GM23338 (cell line): Measurements from ENCODE around the gene STK38. TPM values are rescaled to one million over a fixed set of nuclear protein-coding genes. Genes with fewer than 3 reads are reported as not detected.

Experiments used
- ATAC-seq: fragments of 200-7000 bp; cut with Tn5 transposase; 3 replicates; pipeline ENCODE4 v1.9.1; 2020
- DNase-seq: peaks from one replicate; pipeline ENCODE4 v3.0.0-alpha.2; 2015; ENCODE audit warnings: low spot score
- H2AFZ ChIP-seq: fragments of 200-600 bp; sonication (generic); 2 replicates; pipeline ENCODE4 v1.8.0; 2016; ENCODE audit warnings: antibody characterized with exemption, mild to moderate bottlenecking, moderate library complexity
- H3F3A ChIP-seq: fragments of 200-600 bp; sonication (generic); replicated peaks from 2 replicates; pipeline ENCODE4 v1.8.0; 2017; ENCODE audit warnings: antibody characterized with exemption, mixed run types, low read depth
- H3K27ac ChIP-seq: fragments of 200-600 bp; sonication (generic); 2 replicates; pipeline ENCODE4 v1.6.1; 2016; ENCODE audit warnings: low read depth
- H3K27me3 ChIP-seq: fragments of 200-600 bp; sonication (generic); 2 replicates; pipeline ENCODE4 v1.8.0; 2016; ENCODE audit warnings: mild to moderate bottlenecking, mixed run types, moderate library complexity; ENCODE audit not compliant: insufficient read depth
- H3K36me3 ChIP-seq: fragments of 200-600 bp; sonication (generic); 2 replicates; pipeline ENCODE4 v1.8.0; 2016; ENCODE audit warnings: mild to moderate bottlenecking; ENCODE audit not compliant: insufficient read depth
- H3K4me1 ChIP-seq: fragments of 200-600 bp; sonication (generic); 2 replicates; pipeline ENCODE4 v1.8.0; 2016; ENCODE audit warnings: mild to moderate bottlenecking, moderate library complexity; ENCODE audit not compliant: insufficient read depth
- H3K4me2 ChIP-seq: fragments of 200-600 bp; sonication (generic); 2 replicates; pipeline ENCODE4 v1.7.1; 2017; ENCODE audit warnings: mixed run types
- H3K4me3 ChIP-seq: fragments of 200-600 bp; sonication (generic); 2 replicates; pipeline ENCODE4 v1.6.1; 2016; ENCODE audit warnings: mixed run types
- H3K79me2 ChIP-seq: fragments of 200-600 bp; sonication (generic); replicated peaks from 2 replicates; pipeline ENCODE4 v1.8.0; 2017; ENCODE audit warnings: mild to moderate bottlenecking; ENCODE audit not compliant: insufficient read depth
- H3K9me2 ChIP-seq: fragments of 200-600 bp; sonication (generic); 2 replicates; pipeline ENCODE4 v1.8.0; 2017; ENCODE audit not compliant: insufficient read depth
- H4K20me1 ChIP-seq: fragments of 200-600 bp; sonication (generic); replicated peaks from 2 replicates; pipeline ENCODE4 v1.8.0; 2017; ENCODE audit warnings: mild to moderate bottlenecking; ENCODE audit not compliant: insufficient read depth
- H3K27ac Mint-ChIP-seq: 2 replicates; pipeline ENCODE4 v1.8.0; 2020; ENCODE audit warnings: inconsistent platforms, mild to moderate bottlenecking, moderate library complexity, mixed read lengths
- H3K27me3 Mint-ChIP-seq: 3 replicates; pipeline ENCODE4 v1.8.0; 2022; ENCODE audit warnings: low read depth, mild to moderate bottlenecking, moderate library complexity, mixed read lengths, inconsistent platforms; ENCODE audit not compliant: insufficient read depth, poor library complexity
- H3K36me3 Mint-ChIP-seq: 3 replicates; pipeline ENCODE4 v1.8.0; 2021; ENCODE audit warnings: low read depth, mild to moderate bottlenecking, inconsistent platforms, moderate library complexity, mixed read lengths
- H3K4me1 Mint-ChIP-seq: 3 replicates; pipeline ENCODE4 v1.8.0; 2020; ENCODE audit warnings: mild to moderate bottlenecking, inconsistent platforms, mixed read lengths
- H3K4me3 Mint-ChIP-seq: 3 replicates; pipeline ENCODE4 v1.8.0; 2021; ENCODE audit warnings: moderate library complexity, mild to moderate bottlenecking, inconsistent platforms, mixed read lengths
- H3K9me3 Mint-ChIP-seq: 3 replicates; pipeline ENCODE4 v1.8.0; 2020; ENCODE audit warnings: moderate library complexity, mild to moderate bottlenecking, inconsistent platforms, mixed read lengths
- CREB1 ChIP-seq: fragments of 250-450 bp; sonication (Bioruptor Pico); IDR thresholded peaks from 2 replicates; pipeline ENCODE4 v1.5.0; 2020; ENCODE audit warnings: low read depth, mild to moderate bottlenecking, moderate library complexity
- EZH2 ChIP-seq: fragments of 200-600 bp; sonication (generic); IDR thresholded peaks from one replicate; pipeline ENCODE4 v1.8.0; 2017; ENCODE audit warnings: antibody characterized with exemption, mild to moderate bottlenecking, low read depth; ENCODE audit not compliant: unreplicated experiment
- EZH2phosphoT487 ChIP-seq: fragments of 200-600 bp; sonication (generic); IDR thresholded peaks from one replicate; pipeline ENCODE4 v1.8.1; 2018; ENCODE audit warnings: antibody characterized with exemption; ENCODE audit not compliant: unreplicated experiment
- JUNB ChIP-seq: IDR thresholded peaks from one replicate; pipeline ENCODE4 v1.6.1; 2016; ENCODE audit warnings: antibody characterized with exemption; ENCODE audit not compliant: unreplicated experiment
- NANOG ChIP-seq: IDR thresholded peaks from 2 replicates; pipeline ENCODE4 v1.6.1; 2016; ENCODE audit warnings: antibody characterized with exemption, borderline replicate concordance
- POLR2AphosphoS5 ChIP-seq: IDR thresholded peaks from 2 replicates; pipeline ENCODE4 v1.6.1; 2016; ENCODE audit warnings: antibody characterized with exemption, low read depth
- STAT1 ChIP-seq: IDR thresholded peaks from one replicate; pipeline ENCODE4 v1.6.1; 2016; ENCODE audit warnings: antibody characterized with exemption; ENCODE audit not compliant: unreplicated experiment
- ZNF114 ChIP-seq: fragments of 250-450 bp; sonication (Bioruptor Pico); IDR thresholded peaks from 2 replicates; pipeline ENCODE4 v1.5.0; 2020; ENCODE audit warnings: mild to moderate bottlenecking, moderate library complexity
- ZNF331 ChIP-seq: fragments of 250-450 bp; sonication (Bioruptor Pico); IDR thresholded peaks from 2 replicates; pipeline ENCODE4 v1.5.0; 2020; ENCODE audit warnings: low read depth, mild to moderate bottlenecking, moderate library complexity
- polyA plus RNA-seq: library from polyadenylated mRNA; unstranded; fragments of >200 nt; fragmentation: Nextera tagmentation; extraction: Ambion mirVana; gene quantifications from 2 replicates; pipeline ENCODE4 v1.2.1, GENCODE V29; 2016
- total RNA-seq: library from RNA; depleted of rRNA; stranded (reverse); fragments of >200 nt; shearing (Covaris generic); gene quantifications from 2 replicates; pipeline ENCODE4 v1.2.3, GENCODE V29; 2014
- TF ChIP-seq, protein P1 (sequence below): fragments of 250-450 bp; sonication (Bioruptor Pico); IDR thresholded peaks from 2 replicates; pipeline ENCODE4 v1.5.0; 2020; ENCODE audit warnings: mild to moderate bottlenecking, moderate library complexity
- TF ChIP-seq, protein P2 (sequence below), 2 experiments: fragments of 200-600 bp in 1 of 2; sonication (generic) in 1 of 2; conservative IDR thresholded peaks; 2 replicates each; pipeline versions ENCODE4 v1.5.1 to v1.6.1; 2016 to 2017; ENCODE audit warnings: antibody characterized with exemption in 2 of 2, low read depth in 2 of 2, mild to moderate bottlenecking in 2 of 2, moderate library complexity in 1 of 2
- TF ChIP-seq, protein P3 (sequence below): IDR thresholded peaks from 2 replicates; pipeline ENCODE4 v1.6.1; 2016; ENCODE audit warnings: antibody characterized with exemption
- TF ChIP-seq, protein P4 (sequence below): IDR thresholded peaks from one replicate; pipeline ENCODE4 v1.6.1; 2018; ENCODE audit warnings: antibody characterized with exemption; ENCODE audit not compliant: unreplicated experiment

STK38 gene
- total and polyA plus RNA-seq, 2 experiments from 2014 or later: 10.8 to 17.4 TPM

DNA sequence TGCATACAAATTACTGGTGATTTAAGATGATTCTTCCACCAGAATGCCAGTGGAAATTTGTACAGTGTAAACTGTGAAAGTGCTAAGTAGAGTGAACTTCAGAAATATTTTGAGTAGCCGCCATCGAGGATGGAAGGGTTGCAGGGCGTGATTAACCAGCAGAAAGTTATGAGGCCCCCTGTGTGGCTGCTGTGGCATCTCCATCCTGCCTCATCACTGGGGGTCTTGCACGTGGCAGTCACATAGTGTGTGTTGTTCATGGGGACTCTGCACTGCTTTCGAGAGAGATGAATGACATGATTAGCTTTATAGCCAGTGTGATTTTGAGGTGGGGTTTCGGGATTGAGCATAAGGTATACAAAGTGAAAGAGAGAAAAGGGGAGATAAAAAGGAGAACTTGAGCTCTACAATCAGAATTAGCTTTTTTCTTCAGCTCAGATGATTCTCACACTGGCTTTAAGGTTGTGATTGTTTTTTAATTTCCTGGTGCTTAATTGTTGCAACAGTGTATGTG, 78.1 kb downstream of the STK38 start:
- DNase-seq: no peak
- Mint-ChIP-seq H3K27ac (no peak overlapping the region; the same call in 1 of the 2 replicates), H3K27me3 (peaks cover 2% of the 10 kb centered on the region), H3K9me3 (no peaks in the 10 kb centered on the region; the same call in 2 of the 3 replicates), H3K4me3 (no peak overlapping the region), H3K36me3 (peaks cover 18% of the 10 kb centered on the region; the same call in 2 of the 3 replicates), H3K4me1 (peaks cover 6% of the 10 kb centered on the region; the same call in 2 of the 3 replicates)
- Histone ChIP-seq H3K9me2 (no peaks in the 10 kb centered on the region), H3K36me3 (no peaks in the 10 kb centered on the region), H4K20me1 (peaks cover 4% of the 10 kb centered on the region; the same call in 1 of the 2 replicates), H3K4me2 (no peak overlapping the region), H3K79me2 (peaks cover 64% of the 10 kb centered on the region), H3F3A (no peaks in the 10 kb centered on the region), H3K27me3 (no peaks in the 10 kb centered on the region), H2AFZ (no peak overlapping the region), H3K4me1 (no peaks in the 10 kb centered on the region), H3K4me3 (no peak overlapping the region), H3K27ac (peak overlapping the region; percentile 72; the same call in 1 of the 2 replicates)
- no peak for ATAC-seq
- no peak for TF ChIP-seq CREB1
- no peak for TF ChIP-seq POLR2AphosphoS5
- TF ChIP-seq, protein P1, sequence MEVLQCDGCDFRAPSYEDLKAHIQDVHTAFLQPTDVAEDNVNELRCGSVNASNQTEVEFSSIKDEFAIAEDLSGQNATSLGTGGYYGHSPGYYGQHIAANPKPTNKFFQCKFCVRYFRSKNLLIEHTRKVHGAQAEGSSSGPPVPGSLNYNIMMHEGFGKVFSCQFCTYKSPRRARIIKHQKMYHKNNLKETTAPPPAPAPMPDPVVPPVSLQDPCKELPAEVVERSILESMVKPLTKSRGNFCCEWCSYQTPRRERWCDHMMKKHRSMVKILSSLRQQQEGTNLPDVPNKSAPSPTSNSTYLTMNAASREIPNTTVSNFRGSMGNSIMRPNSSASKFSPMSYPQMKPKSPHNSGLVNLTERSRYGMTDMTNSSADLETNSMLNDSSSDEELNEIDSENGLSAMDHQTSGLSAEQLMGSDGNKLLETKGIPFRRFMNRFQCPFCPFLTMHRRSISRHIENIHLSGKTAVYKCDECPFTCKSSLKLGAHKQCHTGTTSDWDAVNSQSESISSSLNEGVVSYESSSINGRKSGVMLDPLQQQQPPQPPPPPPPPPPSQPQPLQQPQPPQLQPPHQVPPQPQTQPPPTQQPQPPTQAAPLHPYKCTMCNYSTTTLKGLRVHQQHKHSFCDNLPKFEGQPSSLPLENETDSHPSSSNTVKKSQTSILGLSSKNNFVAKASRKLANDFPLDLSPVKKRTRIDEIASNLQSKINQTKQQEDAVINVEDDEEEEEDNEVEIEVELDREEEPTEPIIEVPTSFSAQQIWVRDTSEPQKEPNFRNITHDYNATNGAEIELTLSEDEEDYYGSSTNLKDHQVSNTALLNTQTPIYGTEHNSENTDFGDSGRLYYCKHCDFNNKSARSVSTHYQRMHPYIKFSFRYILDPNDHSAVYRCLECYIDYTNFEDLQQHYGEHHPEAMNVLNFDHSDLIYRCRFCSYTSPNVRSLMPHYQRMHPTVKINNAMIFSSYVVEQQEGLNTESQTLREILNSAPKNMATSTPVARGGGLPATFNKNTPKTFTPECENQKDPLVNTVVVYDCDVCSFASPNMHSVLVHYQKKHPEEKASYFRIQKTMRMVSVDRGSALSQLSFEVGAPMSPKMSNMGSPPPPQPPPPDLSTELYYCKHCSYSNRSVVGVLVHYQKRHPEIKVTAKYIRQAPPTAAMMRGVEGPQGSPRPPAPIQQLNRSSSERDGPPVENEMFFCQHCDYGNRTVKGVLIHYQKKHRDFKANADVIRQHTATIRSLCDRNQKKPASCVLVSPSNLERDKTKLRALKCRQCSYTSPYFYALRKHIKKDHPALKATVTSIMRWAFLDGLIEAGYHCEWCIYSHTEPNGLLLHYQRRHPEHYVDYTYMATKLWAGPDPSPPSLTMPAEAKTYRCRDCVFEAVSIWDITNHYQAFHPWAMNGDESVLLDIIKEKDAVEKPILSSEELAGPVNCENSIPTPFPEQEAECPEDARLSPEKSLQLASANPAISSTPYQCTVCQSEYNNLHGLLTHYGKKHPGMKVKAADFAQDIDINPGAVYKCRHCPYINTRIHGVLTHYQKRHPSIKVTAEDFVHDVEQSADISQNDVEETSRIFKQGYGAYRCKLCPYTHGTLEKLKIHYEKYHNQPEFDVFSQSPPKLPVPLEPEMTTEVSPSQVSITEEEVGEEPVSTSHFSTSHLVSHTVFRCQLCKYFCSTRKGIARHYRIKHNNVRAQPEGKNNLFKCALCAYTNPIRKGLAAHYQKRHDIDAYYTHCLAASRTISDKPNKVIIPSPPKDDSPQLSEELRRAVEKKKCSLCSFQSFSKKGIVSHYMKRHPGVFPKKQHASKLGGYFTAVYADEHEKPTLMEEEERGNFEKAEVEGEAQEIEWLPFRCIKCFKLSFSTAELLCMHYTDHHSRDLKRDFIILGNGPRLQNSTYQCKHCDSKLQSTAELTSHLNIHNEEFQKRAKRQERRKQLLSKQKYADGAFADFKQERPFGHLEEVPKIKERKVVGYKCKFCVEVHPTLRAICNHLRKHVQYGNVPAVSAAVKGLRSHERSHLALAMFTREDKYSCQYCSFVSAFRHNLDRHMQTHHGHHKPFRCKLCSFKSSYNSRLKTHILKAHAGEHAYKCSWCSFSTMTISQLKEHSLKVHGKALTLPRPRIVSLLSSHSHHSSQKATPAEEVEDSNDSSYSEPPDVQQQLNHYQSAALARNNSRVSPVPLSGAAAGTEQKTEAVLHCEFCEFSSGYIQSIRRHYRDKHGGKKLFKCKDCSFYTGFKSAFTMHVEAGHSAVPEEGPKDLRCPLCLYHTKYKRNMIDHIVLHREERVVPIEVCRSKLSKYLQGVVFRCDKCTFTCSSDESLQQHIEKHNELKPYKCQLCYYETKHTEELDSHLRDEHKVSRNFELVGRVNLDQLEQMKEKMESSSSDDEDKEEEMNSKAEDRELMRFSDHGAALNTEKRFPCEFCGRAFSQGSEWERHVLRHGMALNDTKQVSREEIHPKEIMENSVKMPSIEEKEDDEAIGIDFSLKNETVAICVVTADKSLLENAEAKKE (CRISPR knock-in tag): no peak
- no peak for TF ChIP-seq ZNF331 (CRISPR knock-in tag)
- TF ChIP-seq JUNB: no peak
- TF ChIP-seq, protein P2, sequence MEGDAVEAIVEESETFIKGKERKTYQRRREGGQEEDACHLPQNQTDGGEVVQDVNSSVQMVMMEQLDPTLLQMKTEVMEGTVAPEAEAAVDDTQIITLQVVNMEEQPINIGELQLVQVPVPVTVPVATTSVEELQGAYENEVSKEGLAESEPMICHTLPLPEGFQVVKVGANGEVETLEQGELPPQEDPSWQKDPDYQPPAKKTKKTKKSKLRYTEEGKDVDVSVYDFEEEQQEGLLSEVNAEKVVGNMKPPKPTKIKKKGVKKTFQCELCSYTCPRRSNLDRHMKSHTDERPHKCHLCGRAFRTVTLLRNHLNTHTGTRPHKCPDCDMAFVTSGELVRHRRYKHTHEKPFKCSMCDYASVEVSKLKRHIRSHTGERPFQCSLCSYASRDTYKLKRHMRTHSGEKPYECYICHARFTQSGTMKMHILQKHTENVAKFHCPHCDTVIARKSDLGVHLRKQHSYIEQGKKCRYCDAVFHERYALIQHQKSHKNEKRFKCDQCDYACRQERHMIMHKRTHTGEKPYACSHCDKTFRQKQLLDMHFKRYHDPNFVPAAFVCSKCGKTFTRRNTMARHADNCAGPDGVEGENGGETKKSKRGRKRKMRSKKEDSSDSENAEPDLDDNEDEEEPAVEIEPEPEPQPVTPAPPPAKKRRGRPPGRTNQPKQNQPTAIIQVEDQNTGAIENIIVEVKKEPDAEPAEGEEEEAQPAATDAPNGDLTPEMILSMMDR (conservative IDR thresholded peaks at IDR 0.05; ENCODE audit: low read depth in 2 of 2): no peak
- TF ChIP-seq STAT1: no peak
- no peak for TF ChIP-seq ZNF114
- TF ChIP-seq, protein P3, sequence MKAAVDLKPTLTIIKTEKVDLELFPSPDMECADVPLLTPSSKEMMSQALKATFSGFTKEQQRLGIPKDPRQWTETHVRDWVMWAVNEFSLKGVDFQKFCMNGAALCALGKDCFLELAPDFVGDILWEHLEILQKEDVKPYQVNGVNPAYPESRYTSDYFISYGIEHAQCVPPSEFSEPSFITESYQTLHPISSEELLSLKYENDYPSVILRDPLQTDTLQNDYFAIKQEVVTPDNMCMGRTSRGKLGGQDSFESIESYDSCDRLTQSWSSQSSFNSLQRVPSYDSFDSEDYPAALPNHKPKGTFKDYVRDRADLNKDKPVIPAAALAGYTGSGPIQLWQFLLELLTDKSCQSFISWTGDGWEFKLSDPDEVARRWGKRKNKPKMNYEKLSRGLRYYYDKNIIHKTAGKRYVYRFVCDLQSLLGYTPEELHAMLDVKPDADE: no peak
- no peak for TF ChIP-seq EZH2
- no peak for TF ChIP-seq NANOG
- TF ChIP-seq, protein P4, sequence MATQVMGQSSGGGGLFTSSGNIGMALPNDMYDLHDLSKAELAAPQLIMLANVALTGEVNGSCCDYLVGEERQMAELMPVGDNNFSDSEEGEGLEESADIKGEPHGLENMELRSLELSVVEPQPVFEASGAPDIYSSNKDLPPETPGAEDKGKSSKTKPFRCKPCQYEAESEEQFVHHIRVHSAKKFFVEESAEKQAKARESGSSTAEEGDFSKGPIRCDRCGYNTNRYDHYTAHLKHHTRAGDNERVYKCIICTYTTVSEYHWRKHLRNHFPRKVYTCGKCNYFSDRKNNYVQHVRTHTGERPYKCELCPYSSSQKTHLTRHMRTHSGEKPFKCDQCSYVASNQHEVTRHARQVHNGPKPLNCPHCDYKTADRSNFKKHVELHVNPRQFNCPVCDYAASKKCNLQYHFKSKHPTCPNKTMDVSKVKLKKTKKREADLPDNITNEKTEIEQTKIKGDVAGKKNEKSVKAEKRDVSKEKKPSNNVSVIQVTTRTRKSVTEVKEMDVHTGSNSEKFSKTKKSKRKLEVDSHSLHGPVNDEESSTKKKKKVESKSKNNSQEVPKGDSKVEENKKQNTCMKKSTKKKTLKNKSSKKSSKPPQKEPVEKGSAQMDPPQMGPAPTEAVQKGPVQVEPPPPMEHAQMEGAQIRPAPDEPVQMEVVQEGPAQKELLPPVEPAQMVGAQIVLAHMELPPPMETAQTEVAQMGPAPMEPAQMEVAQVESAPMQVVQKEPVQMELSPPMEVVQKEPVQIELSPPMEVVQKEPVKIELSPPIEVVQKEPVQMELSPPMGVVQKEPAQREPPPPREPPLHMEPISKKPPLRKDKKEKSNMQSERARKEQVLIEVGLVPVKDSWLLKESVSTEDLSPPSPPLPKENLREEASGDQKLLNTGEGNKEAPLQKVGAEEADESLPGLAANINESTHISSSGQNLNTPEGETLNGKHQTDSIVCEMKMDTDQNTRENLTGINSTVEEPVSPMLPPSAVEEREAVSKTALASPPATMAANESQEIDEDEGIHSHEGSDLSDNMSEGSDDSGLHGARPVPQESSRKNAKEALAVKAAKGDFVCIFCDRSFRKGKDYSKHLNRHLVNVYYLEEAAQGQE: no peak
- no peak for TF ChIP-seq EZH2phosphoT487
